Measurements from ENCODE around the gene GLDC. TPM values are rescaled to one million over a fixed set of nuclear protein-coding genes. Genes with fewer than 3 reads are reported as not detected.

Gene GLDC
- total RNA-seq, 1 experiment from 2014 or later: 4.0 TPM

- no peak for TF ChIP-seq REST (IDR thresholded peaks at IDR 0.05; ENCODE audit: insufficient read depth in 1 of 2, low read depth in 2 of 2, low read length in 1 of 2)
- Histone ChIP-seq H3K4me1 (ENCODE audit: control insufficient read depth, insufficient read depth, low read length) (no peaks in the 10 kb centered on the region), H3K9me3 (ENCODE audit: control insufficient read depth, insufficient read depth, low read depth, low read length) (no peaks in the 10 kb centered on the region), H3K27ac (ENCODE audit: low read length) (no peak overlapping the region), H3K4me3 (ENCODE audit: low read depth in 2 of 2, low read length in 2 of 2) (no peak overlapping the region), H3K36me3 (ENCODE audit: control insufficient read depth, insufficient read depth, low read length) (no peaks in the 10 kb centered on the region), H3K27me3 (ENCODE audit: control insufficient read depth, insufficient read depth, low read length) (no peaks in the 10 kb centered on the region)
- ChIA-PET POLR2A (no interaction called here), CTCF (no interaction called here)
- in situ Hi-C loops (cut with HindIII; ENCODE audit: low pct_unique_long_range_greater_than_20kb, low sequenced_read_pairs) (no loop called here), intact Hi-C loops (cut with micrococcal nuclease; ENCODE audit: unreplicated experiment) (no loop called here)
- ATAC-seq (no peak), DNase-seq (ENCODE audit: low read depth, low spot score) (no peak)
- BruUV-seq (replicated peaks): no TSS peak
These were observed 5.1 kb downstream of the GLDC start for GRCh38 chr9:6640268-6641051.

GRCh38 chr9:6639622-6640021 lies 5.9 kb downstream of the GLDC start:
- Histone ChIP-seq H3K36me3 (ENCODE audit: control insufficient read depth, insufficient read depth, low read length) (no peaks in the 10 kb centered on the region), H3K27me3 (ENCODE audit: control insufficient read depth, insufficient read depth, low read length) (no peaks in the 10 kb centered on the region), H3K4me1 (ENCODE audit: control insufficient read depth, insufficient read depth, low read length) (no peaks in the 10 kb centered on the region), H3K27ac (ENCODE audit: low read length) (no peak overlapping the region), H3K4me3 (ENCODE audit: low read depth in 2 of 2, low read length in 2 of 2) (no peak overlapping the region), H3K9me3 (ENCODE audit: control insufficient read depth, insufficient read depth, low read depth, low read length) (no peaks in the 10 kb centered on the region)
- ATAC-seq (no peak), DNase-seq (ENCODE audit: low read depth, low spot score) (no peak)
- intact Hi-C loops (cut with micrococcal nuclease; ENCODE audit: unreplicated experiment) (no loop called here), in situ Hi-C loops (cut with HindIII; ENCODE audit: low pct_unique_long_range_greater_than_20kb, low sequenced_read_pairs) (no loop called here)
- no peak for TF ChIP-seq TCF7L2 (IDR thresholded peaks at IDR 0.05; ENCODE audit: low read depth, low read length)
- TF ChIP-seq, protein P1, sequence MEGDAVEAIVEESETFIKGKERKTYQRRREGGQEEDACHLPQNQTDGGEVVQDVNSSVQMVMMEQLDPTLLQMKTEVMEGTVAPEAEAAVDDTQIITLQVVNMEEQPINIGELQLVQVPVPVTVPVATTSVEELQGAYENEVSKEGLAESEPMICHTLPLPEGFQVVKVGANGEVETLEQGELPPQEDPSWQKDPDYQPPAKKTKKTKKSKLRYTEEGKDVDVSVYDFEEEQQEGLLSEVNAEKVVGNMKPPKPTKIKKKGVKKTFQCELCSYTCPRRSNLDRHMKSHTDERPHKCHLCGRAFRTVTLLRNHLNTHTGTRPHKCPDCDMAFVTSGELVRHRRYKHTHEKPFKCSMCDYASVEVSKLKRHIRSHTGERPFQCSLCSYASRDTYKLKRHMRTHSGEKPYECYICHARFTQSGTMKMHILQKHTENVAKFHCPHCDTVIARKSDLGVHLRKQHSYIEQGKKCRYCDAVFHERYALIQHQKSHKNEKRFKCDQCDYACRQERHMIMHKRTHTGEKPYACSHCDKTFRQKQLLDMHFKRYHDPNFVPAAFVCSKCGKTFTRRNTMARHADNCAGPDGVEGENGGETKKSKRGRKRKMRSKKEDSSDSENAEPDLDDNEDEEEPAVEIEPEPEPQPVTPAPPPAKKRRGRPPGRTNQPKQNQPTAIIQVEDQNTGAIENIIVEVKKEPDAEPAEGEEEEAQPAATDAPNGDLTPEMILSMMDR (IDR thresholded peaks at IDR 0.05): no peak
- TF ChIP-seq REST (IDR thresholded peaks at IDR 0.05; ENCODE audit: insufficient read depth in 1 of 2, low read depth in 2 of 2, low read length in 1 of 2): no peak
- no peak for TF ChIP-seq SIN3A (IDR thresholded peaks at IDR 0.05; ENCODE audit: borderline replicate concordance, insufficient read depth, low read depth, low read length)
- TF ChIP-seq POLR2AphosphoS5 (IDR thresholded peaks at IDR 0.05; ENCODE audit: low read depth, low read length): no peak
- no TSS peak for BruUV-seq (replicated peaks)
- ChIA-PET POLR2A (no interaction called here), CTCF (no interaction called here)

All from Panc1 (cell line).